Body of pancreas (tissue), 4 donors: ENCODE measurements around the gene ATG2B. TPM values are rescaled to one million over a fixed set of nuclear protein-coding genes. Genes with fewer than 3 reads are reported as not detected.

ENCODE experiments used
- ATAC-seq: fragments of 150-250 bp; one replicate; pipeline ENCODE4 v1.9.1; 2016
- DNase-seq, 4 donors: peaks; one replicate each; pipeline ENCODE4 v3.0.0-alpha.2; 2019
- H3K27ac ChIP-seq, 4 donors: fragments of 200-600 bp; sonication (generic); 1 replicate in 3 of 4; 2 replicates in 1 of 4; pipeline versions ENCODE4 v1.5.1 to v1.6.1; 2016 to 2019; ENCODE audit warnings: mild to moderate bottlenecking in 1 of 4, mixed read lengths in 1 of 4, moderate library complexity in 1 of 4
- H3K27me3 ChIP-seq, 2 donors: fragments of 200-600 bp; sonication (generic); one replicate each; pipeline ENCODE4 v1.6.0; 2016; ENCODE audit warnings: mild to moderate bottlenecking in 1 of 2
- H3K36me3 ChIP-seq, 2 donors: fragments of 200-600 bp; sonication (generic); replicated peaks in 1 of 2; 2 replicates each; pipeline ENCODE4 v1.5.1; 2016; ENCODE audit warnings: low read depth in 2 of 2; ENCODE audit not compliant: insufficient read depth in 1 of 2
- H3K4me1 ChIP-seq: fragments of 200-600 bp; sonication (generic); one replicate; pipeline ENCODE4 v1.6.0; 2016
- H3K4me3 ChIP-seq, 2 donors: fragments of 200-600 bp; sonication (generic); 1 replicate in 1 of 2; 2 replicates in 1 of 2; pipeline ENCODE4 v1.5.1; 2016 to 2019
- H3K9me3 ChIP-seq, 3 donors: fragments of 200-600 bp; sonication (generic); 1 replicate in 2 of 3; 2 replicates in 1 of 3; pipeline ENCODE4 v1.5.1; 2016
- CTCF ChIP-seq, 7 experiments: fragments of 450-650 bp in 4 of 7; fragments of 200-600 bp in 3 of 7; sonication (generic) in 3 of 7; IDR thresholded peaks; one replicate each; pipeline ENCODE4 v1.5.1; 2016 to 2019; ENCODE audit warnings: antibody characterized with exemption in 7 of 7
- POLR2A ChIP-seq, 3 donors: fragments of 450-650 bp; IDR thresholded peaks; one replicate each; pipeline ENCODE4 v1.6.1; 2016; ENCODE audit warnings: antibody characterized with exemption in 3 of 3, mild to moderate bottlenecking in 2 of 3
- WGBS, 2 donors: methylation state at CpG; one replicate each; pipeline ENCODE4 v1.1.5; 2017; 5-methylcytosine and 5-hydroxymethylcytosine counted together
- intact Hi-C: fragments of 100-400 bp; cut with DNase I; formaldehyde crosslinking; loops from one replicate; pipeline ENCODE4 v1.15.1; 2023
- total RNA-seq, 2 donors: library from RNA; depleted of rRNA; stranded (reverse); fragments of >200 nt; gene quantifications; one replicate each; pipeline ENCODE4 v1.1.0, GENCODE V29; 2016

ATG2B gene
- total RNA-seq, 2 donors from 2014 or later = 26.2 to 51.7 TPM

DNA sequence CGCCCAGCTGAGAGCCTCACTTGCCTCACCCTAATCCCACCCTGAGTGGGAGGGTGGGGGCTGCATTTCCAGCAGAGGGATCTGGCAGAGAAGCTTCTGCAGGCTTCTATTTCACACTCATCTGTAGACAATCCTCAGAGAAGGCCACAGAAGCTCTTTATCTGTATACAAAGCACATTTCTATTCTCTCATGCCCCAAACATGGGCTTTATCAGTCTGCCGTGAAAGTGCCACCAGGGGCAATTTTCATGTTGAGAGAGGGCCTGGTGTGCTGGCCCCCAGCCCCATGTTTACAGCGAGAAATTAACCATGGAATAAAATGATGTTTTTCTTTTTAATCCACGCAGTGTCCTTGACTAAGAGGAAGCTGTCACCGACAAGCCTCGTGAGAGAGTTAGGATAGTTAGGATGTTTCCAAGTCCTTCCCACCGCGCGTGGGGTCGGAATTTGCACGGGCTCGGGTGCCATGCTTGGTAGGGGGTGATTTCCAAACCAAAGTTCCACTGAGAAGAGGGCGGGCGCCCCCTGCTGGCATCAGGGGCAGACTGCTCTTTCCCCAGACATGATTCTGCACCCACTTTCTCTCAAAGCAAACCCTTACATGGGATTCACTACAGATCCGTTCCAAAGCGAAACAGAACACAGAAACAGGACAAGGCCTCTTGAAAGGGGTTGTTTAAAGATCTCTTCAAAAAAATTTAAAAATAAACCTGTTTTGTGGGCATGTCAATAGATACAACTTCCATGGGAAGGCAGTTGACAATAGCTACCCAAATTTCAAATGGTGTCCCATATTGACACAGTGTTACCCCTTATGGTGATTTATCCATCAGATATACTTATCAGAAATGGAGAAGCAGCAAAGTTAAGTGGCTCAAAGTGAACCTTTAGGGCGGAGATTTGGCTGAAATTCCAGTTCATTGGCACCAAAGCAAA lies 87.7 kb downstream of the ATG2B start:
- Histone ChIP-seq H3K4me1 (peaks cover 22% of the 10 kb centered on the region), H3K36me3 (no peaks in the 10 kb centered on the region), H3K27me3 (no peaks in the 10 kb centered on the region), H3K9me3 (no peaks in the 10 kb centered on the region), H3K27ac (peak overlapping the region in 3 of 4 donors; percentile 49 to 74 (median 74)), H3K4me3 (no peak overlapping the region)
- DNase-seq (peak; percentile 76 to 86 (median 81)), ATAC-seq (peak; percentile 74)
- 13% methylated on average over 17 of the region's 17 CpGs for WGBS, 2 donors
- TF ChIP-seq POLR2A (IDR thresholded peaks at IDR 0.05) (no peak), CTCF (IDR thresholded peaks at IDR 0.05) (peak; percentile 83 to 93 (median 90))
- intact Hi-C loops = no loop called here

GRCh38 chr14:96274543-96274942 lies 88.6 kb downstream of the ATG2B start:
- ATAC-seq (peak; percentile 47), DNase-seq (peak in 1 of 4 donors; percentile 31)
- intact Hi-C loops = loop anchor here (5.0 kb wide), 1 partner anchor 172 kb away; no protein-coding TSS in a partner anchor
- Histone ChIP-seq H3K4me1 (peaks cover 30% of the 10 kb centered on the region), H3K9me3 (no peaks in the 10 kb centered on the region), H3K27me3 (no peaks in the 10 kb centered on the region), H3K36me3 (no peaks in the 10 kb centered on the region), H3K27ac (peak overlapping the region in 3 of 4 donors; percentile 49 to 74 (median 74)), H3K4me3 (no peak overlapping the region)
- no peak for TF ChIP-seq POLR2A (IDR thresholded peaks at IDR 0.05)
- no peak for TF ChIP-seq CTCF (IDR thresholded peaks at IDR 0.05)
- 64 to 74% methylated on average over 6 of the region's 6 CpGs for WGBS, 2 donors

GRCh38 chr14:96274122-96274521 lies 89.0 kb downstream of the ATG2B start:
- 50 to 56% methylated on average over 5 of the region's 5 CpGs for WGBS, 2 donors
- Histone ChIP-seq H3K9me3 (no peaks in the 10 kb centered on the region), H3K4me1 (peaks cover 34% of the 10 kb centered on the region), H3K4me3 (no peak overlapping the region), H3K27ac (peak overlapping the region in 3 of 4 donors; percentile 18 to 74 (median 74)), H3K36me3 (no peaks in the 10 kb centered on the region), H3K27me3 (no peaks in the 10 kb centered on the region)
- intact Hi-C loops = loop anchor here (5.0 kb wide), 1 partner anchor 172 kb away; no protein-coding TSS in a partner anchor
- no peak for TF ChIP-seq CTCF (IDR thresholded peaks at IDR 0.05)
- TF ChIP-seq POLR2A (IDR thresholded peaks at IDR 0.05) = no peak
- no peak for ATAC-seq
- no peak for DNase-seq

DNA sequence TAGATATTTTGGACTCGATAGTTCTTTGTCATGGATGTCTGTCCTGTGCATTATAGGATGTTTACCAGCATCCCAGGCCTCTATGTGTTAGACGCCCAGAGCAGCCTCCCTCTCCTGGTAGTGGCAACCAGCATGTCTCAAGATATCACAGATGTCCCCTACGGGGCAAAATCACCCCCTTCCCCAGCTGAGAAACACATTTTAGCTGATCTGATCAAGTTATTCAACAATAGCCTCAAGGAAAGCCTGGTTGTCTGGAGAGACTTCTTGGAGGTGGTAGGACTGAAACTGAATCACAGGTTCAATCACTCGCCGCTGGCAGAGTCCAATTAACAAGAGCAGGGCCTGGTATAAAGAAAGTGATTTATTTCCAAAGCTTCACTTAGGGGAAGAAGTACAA lies 89.5 kb downstream of the ATG2B start:
- intact Hi-C loops = loop anchor here (5.0 kb wide), 1 partner anchor 171 kb away; no protein-coding TSS in a partner anchor
- ATAC-seq (no peak), DNase-seq (no peak)
- H3K27me3 ChIP-seq = no peaks in the 10 kb centered on the region
- no peaks in the 10 kb centered on the region for H3K36me3 ChIP-seq
- peak overlapping the region in 3 of 4 donors; percentile 18 to 74 (median 74) for H3K27ac ChIP-seq
- TF ChIP-seq CTCF (IDR thresholded peaks at IDR 0.05) = no peak
- TF ChIP-seq POLR2A (IDR thresholded peaks at IDR 0.05) = no peak
- 80 to 93% methylated on average over 5 of the region's 5 CpGs for WGBS, 2 donors
- H3K4me3 ChIP-seq = no peak overlapping the region
- H3K4me1 ChIP-seq = peaks cover 39% of the 10 kb centered on the region
- no peaks in the 10 kb centered on the region for H3K9me3 ChIP-seq
